22Rv1 (cell line): ENCODE results near the gene ASB13.

Source experiments
- H3K27ac ChIP-seq: fragments of 450-650 bp; 2 replicates; pipeline ENCODE4 v1.5.1; 2017
- ZFX ChIP-seq: fragments of 450-650 bp; IDR thresholded peaks from 2 replicates; pipeline ENCODE4 v1.6.1; 2017; ENCODE audit warnings: antibody characterized with exemption, borderline replicate concordance
- TF ChIP-seq, protein P1 (sequence below): fragments of 450-650 bp; IDR thresholded peaks from 2 replicates; pipeline ENCODE4 v1.5.1; 2017; ENCODE audit warnings: mild to moderate bottlenecking

The ASB13 gene

DNA sequence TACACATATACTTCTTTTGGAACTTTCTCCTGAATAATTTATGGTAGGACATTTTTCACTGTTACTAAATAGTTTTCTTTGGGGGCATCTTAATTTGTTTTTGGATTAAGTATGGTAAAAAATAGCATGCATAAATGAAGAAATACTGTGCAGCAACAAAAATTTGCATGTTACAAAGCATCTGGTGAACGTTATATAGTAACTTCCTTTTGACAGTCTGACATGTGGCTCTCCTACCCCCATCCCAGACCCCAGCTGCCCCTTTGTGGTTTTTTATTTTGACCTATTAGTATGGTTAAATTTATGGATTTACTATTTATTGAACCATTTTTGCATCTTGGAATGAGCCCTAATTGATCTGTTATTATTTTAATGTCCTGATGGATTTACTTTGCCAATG lies 28.2 kb upstream of the ASB13 start:
- H3K27ac ChIP-seq = no peak overlapping the region
- TF ChIP-seq, protein P1, sequence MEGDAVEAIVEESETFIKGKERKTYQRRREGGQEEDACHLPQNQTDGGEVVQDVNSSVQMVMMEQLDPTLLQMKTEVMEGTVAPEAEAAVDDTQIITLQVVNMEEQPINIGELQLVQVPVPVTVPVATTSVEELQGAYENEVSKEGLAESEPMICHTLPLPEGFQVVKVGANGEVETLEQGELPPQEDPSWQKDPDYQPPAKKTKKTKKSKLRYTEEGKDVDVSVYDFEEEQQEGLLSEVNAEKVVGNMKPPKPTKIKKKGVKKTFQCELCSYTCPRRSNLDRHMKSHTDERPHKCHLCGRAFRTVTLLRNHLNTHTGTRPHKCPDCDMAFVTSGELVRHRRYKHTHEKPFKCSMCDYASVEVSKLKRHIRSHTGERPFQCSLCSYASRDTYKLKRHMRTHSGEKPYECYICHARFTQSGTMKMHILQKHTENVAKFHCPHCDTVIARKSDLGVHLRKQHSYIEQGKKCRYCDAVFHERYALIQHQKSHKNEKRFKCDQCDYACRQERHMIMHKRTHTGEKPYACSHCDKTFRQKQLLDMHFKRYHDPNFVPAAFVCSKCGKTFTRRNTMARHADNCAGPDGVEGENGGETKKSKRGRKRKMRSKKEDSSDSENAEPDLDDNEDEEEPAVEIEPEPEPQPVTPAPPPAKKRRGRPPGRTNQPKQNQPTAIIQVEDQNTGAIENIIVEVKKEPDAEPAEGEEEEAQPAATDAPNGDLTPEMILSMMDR = no peak
- TF ChIP-seq ZFX = no peak

DNA sequence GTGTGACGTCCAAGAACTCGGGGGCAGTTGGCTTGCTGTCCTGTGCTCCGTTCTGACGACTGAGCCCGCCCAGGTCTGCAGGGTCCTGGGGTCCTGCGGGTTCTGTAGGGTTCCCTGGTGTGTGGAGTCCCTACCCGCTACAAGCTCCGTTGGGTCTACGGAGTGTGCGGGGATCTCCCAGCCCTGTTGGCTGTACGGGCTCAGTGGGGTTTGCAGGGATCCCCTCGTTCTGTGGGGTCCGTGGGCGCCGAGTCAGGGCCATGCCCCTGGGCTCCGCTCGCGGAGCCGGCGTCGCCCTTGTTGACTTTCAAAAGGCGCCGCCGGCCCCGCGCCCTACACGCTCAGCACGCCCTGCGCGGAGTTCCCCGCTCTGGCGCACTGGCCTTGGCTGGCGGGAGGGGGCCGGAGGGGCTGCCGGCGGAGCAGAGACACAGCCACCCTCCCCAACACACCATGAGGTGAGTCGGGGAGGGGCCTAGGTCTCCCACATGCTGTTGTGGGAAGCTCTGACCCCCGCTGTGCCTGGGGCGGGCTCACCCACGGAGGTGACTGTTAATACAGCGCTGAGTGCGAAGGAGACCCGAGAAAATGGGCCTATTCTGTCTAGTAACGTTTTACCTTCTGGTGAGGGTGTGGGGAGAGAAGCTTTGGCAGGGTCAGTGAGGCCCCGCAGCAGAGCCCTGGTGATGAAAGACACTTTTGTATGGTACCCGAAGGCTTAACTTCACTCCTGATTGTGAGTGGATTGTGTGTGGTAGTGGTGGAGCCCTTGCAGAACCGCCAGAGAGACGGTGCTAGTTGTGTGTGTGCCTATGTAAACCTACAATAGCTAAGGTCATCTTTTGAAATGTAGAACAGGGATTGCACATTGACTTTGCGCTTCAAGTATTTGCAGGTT lies 26.3 kb upstream of the ASB13 start:
- H3K27ac ChIP-seq = no peak overlapping the region
- no peak for TF ChIP-seq ZFX
- TF ChIP-seq, protein P1 = no peak

DNA sequence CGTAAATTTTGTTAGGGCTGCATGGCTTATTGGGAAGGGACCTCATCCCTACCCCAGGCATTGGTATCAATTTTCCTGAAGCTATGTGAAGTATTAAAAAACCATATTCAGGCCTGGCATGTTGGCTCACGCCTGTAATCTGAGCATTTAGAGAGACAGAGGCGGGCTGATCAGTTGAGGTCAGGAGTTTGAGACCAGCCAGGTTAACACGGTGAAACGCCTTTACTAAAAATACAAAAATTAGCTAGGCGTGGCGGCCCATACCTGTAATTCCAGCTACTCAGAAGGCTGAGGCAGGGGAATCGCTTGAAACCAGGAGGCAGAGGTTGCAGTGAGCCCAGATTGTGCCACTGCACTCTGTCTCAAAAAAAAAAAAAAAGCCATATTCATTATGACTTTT lies 25.4 kb upstream of the ASB13 start:
- H3K27ac ChIP-seq = no peak overlapping the region
- TF ChIP-seq, protein P1 = no peak
- no peak for TF ChIP-seq ZFX

DNA sequence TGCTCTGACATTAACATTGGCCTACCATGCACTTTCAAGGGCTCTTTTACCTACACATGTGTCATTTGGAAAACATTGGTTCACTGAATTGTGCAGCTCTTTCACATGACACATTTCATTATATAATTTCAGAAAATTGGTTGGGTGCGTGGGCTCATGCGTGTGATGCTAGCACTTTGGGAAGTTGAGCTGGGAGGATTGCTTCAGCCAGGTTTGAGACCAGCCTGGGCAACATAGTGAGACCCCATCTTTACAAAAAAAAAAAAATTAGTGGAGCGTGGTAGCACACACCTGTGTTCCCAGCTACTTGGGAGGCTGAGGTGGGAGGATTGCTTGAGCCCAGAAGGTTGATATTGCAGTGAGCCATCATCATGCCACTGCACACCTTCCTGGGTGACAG lies 22.2 kb upstream of the ASB13 start:
- no peak overlapping the region for H3K27ac ChIP-seq
- no peak for TF ChIP-seq ZFX
- TF ChIP-seq, protein P1 = no peak

DNA sequence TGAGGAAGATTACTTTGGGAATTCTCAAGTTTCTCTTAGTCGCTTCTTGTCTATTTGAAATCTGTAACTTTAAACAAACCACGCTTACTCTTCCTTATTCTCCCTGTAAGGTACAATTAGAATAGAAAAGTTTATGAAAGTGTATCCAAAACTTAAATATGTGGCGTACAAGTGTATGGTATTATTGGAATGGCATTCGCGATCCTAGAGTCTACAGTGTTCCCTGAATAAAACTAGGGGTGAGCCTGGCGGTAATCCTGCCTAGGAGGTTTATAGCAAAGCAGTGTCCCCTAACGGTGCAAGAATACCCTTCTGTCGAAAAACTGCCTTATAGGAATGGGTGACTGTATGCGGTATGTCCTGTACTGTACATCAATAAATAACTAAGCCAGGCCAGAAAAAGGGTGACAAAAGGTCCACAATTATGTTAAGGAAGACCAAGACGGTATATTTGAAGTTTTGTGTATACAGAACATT lies 19.4 kb upstream of the ASB13 start:
- no peak for TF ChIP-seq ZFX
- TF ChIP-seq, protein P1 = peak; percentile 41

DNA sequence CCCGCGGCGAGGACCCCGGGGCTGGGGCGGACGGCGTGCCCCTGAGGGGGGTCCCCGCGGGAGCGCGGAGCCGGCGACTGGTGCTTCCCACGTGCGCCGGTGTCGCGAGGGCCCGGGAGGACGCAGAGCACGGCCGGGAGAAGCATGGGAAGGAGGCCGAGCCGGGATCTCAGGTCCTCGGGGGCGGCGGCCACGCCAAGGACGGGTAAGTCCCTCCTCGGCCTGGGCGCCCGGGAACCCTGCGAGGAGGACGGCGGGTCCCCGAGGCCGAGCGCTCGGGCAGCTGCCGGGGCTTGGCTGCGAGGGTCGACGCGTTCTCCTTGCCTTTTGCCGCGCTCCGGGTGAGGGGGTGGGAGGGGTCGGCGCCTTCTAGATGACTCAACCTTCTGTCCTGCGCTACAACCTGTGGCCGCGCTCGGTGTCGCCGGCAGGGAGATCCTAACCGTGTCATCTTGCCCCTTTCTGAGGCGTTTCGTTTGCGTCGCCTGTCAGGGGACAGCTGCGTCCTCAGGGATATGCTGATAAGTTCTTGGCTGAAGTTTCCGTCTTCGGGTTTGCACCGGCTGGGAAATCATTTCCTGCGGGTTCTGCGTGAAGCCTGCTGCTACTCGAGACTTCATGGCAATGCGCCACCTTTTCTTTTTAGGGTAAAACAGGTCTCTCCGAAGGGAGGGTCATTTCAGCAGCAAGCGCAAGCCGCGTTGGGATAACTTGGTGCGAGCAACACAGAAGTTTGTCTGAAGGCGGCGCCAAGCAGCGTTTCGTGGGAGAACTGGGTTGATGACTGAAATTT lies 18.8 kb upstream of the ASB13 start:
- TF ChIP-seq ZFX = no peak
- TF ChIP-seq, protein P1 = peak; percentile 80
- peak overlapping the region; percentile 91 for H3K27ac ChIP-seq

More for the DNA sequence above, 19.4 kb upstream of the ASB13 start:
- peak overlapping the region; percentile 91 for H3K27ac ChIP-seq
